ENCODE results near the gene BRMS1L.

- TF ChIP-seq CTCF (IDR thresholded peaks at IDR 0.05): no peak
- no peak for TF ChIP-seq EZH2phosphoT487 (IDR thresholded peaks at IDR 0.05)
- TF ChIP-seq EZH2 (IDR thresholded peaks at IDR 0.05): no peak
Measured at GRCh38 chr14:35825968-35826217, 245 bp upstream of the BRMS1L start.

All from neural progenitor cell (in vitro differentiated cells).